ENCODE data around the gene LRRC71. TPM values are rescaled to one million over a fixed set of nuclear protein-coding genes. Genes with fewer than 3 reads are reported as not detected.
"Not testable (repeated sequence)": the region's sequence is repeated elsewhere in the genome, so short reads cannot be mapped to it uniquely, and the experiment has no call there.

Gene LRRC71
- total and polyA plus RNA-seq, 7 experiments from 2014 or later, result not detected

- ATAC-seq (no peak), DNase-seq (no peak)
- Mint-ChIP-seq H3K4me3 (peak overlapping the region in 2 of 10 donors; percentile 11 to 13), H3K9me3 (no peaks in the 10 kb centered on the region), H3K36me3 (peaks cover 0 to 3% (median 0%) of the 10 kb centered on the region in 5 donors), H3K4me1 (peaks cover 12 to 33% (median 25%) of the 10 kb centered on the region in 7 donors), H3K27ac (no peak overlapping the region), H3K27me3 (peaks cover 81 to 95% (median 86%) of the 10 kb centered on the region in 5 donors)
- H3K36me3 ChIP-seq (ENCODE audit: control insufficient read depth in 2 of 3, insufficient read depth in 3 of 3, low read length in 3 of 3), result no peaks in the 10 kb centered on the region
- H3K27ac ChIP-seq (ENCODE audit: low read depth, low read length), result no peak overlapping the region
- H3K4me1 ChIP-seq (ENCODE audit: control insufficient read depth in 2 of 2, insufficient read depth in 2 of 2, low read length in 2 of 2), result peaks cover 0 to 8% of the 10 kb centered on the region in 2 donors
- H3K9me3 ChIP-seq (ENCODE audit: control insufficient read depth in 2 of 3, low read length in 3 of 3), result no peaks in the 10 kb centered on the region
- CTCF ChIA-PET, result interaction anchor here (1.7 to 1.9 kb wide), 2 partner anchors 45 to 86 kb away, joined by 5 to 6 read pairs; no protein-coding TSS in a partner anchor
- POLR2A ChIA-PET, result interaction anchor here (0.8 kb wide), 1 partner anchor 35 kb away, joined by 3 read pairs; no protein-coding TSS in a partner anchor
- no peak overlapping the region for H3K4me3 ChIP-seq (ENCODE audit: low read length)
- intact Hi-C loops (cut with micrococcal nuclease), result loop anchor here (2.0 to 5.0 kb wide), 3 partner anchors 15 to 299 kb away; partner anchors contain the start of genes ISG20L2 (in 1 of the 2) and METTL25B (in 1 of the 2)
- H3K27me3 ChIP-seq (ENCODE audit: control insufficient read depth in 2 of 2, insufficient read depth in 2 of 2, low read length in 2 of 2), result peaks cover 21 to 41% of the 10 kb centered on the region in 2 donors
Measured at GRCh38 chr1:156925154-156926010, 5.0 kb downstream of the LRRC71 start.

GRCh38 chr1:156926175-156926574 lies 5.7 kb downstream of the LRRC71 start:
- H3K4me1 ChIP-seq (ENCODE audit: control insufficient read depth in 2 of 2, insufficient read depth in 2 of 2, low read length in 2 of 2), result peaks cover 0 to 8% of the 10 kb centered on the region in 2 donors
- peak overlapping the region in 2 of 10 donors; percentile 11 to 67 for H3K4me3 Mint-ChIP-seq
- ChIA-PET CTCF (interaction anchor here (1.7 kb wide), 1 partner anchor 87 kb away, joined by 6 read pairs; no protein-coding TSS in a partner anchor), POLR2A (interaction anchor here (0.8 kb wide), 1 partner anchor 36 kb away, joined by 3 read pairs; no protein-coding TSS in a partner anchor)
- H3K36me3 Mint-ChIP-seq, result peaks cover 0 to 3% (median 0%) of the 10 kb centered on the region in 5 donors
- H3K27me3 ChIP-seq (ENCODE audit: control insufficient read depth in 2 of 2, insufficient read depth in 2 of 2, low read length in 2 of 2), result peaks cover 21 to 37% of the 10 kb centered on the region in 2 donors
- H3K9me3 Mint-ChIP-seq, result no peaks in the 10 kb centered on the region
- H3K4me3 ChIP-seq (ENCODE audit: low read length), result no peak overlapping the region
- no peak for DNase-seq
- H3K27ac Mint-ChIP-seq, result no peak overlapping the region
- peaks cover 80 to 95% (median 85%) of the 10 kb centered on the region in 5 donors for H3K27me3 Mint-ChIP-seq
- H3K9me3 ChIP-seq (ENCODE audit: control insufficient read depth in 2 of 3, low read length in 3 of 3), result no peaks in the 10 kb centered on the region
- H3K36me3 ChIP-seq (ENCODE audit: control insufficient read depth in 2 of 3, insufficient read depth in 3 of 3, low read length in 3 of 3), result no peaks in the 10 kb centered on the region
- ATAC-seq, result peak; percentile 30
- peaks cover 13 to 29% (median 26%) of the 10 kb centered on the region in 7 donors for H3K4me1 Mint-ChIP-seq
- intact Hi-C loops (cut with micrococcal nuclease), result loop anchor here (2.0 to 5.0 kb wide), 3 partner anchors 15 to 299 kb away; partner anchors contain the start of genes ISG20L2 (in 1 of the 2) and METTL25B (in 1 of the 2)
- H3K27ac ChIP-seq (ENCODE audit: low read depth, low read length), result no peak overlapping the region

- intact Hi-C loops (cut with micrococcal nuclease), result loop anchor here (1.0 to 5.0 kb wide), 8 partner anchors 16 to 300 kb away; partner anchors contain the start of genes ISG20L2 (in 1 of the 2) and METTL25B (in 1 of the 2)
- H3K4me1 Mint-ChIP-seq, result peaks cover 18 to 34% (median 29%) of the 10 kb centered on the region in 7 donors
Measured at GRCh38 chr1:156926695-156927094, 6.3 kb downstream of the LRRC71 start.

GRCh38 chr1:156927215-156928042 lies 7.0 kb downstream of the LRRC71 start:
- H3K4me3 ChIP-seq (ENCODE audit: low read length), result no peak overlapping the region
- H3K27ac Mint-ChIP-seq, result peak overlapping the region in 2 of 9 donors; percentile 29 to 59

More at GRCh38 chr1:156926695-156927094, 6.3 kb downstream of the LRRC71 start:
- H3K36me3 Mint-ChIP-seq; H3K27ac Mint-ChIP-seq; H3K4me3 ChIP-seq (ENCODE audit: low read length); H3K9me3 ChIP-seq (ENCODE audit: control insufficient read depth in 2 of 3, low read length in 3 of 3); POLR2A ChIA-PET; H3K9me3 Mint-ChIP-seq; ATAC-seq; DNase-seq; H3K27ac ChIP-seq (ENCODE audit: low read depth, low read length); H3K4me1 ChIP-seq (ENCODE audit: control insufficient read depth in 2 of 2, insufficient read depth in 2 of 2, low read length in 2 of 2); H3K36me3 ChIP-seq (ENCODE audit: control insufficient read depth in 2 of 3, insufficient read depth in 3 of 3, low read length in 3 of 3): not testable (repeated sequence)
- peaks cover 79 to 93% (median 85%) of the 10 kb centered on the region in 5 donors for H3K27me3 Mint-ChIP-seq
- peaks cover 19 to 32% of the 10 kb centered on the region in 2 donors for H3K27me3 ChIP-seq (ENCODE audit: control insufficient read depth in 2 of 2, insufficient read depth in 2 of 2, low read length in 2 of 2)
- peak overlapping the region in 3 of 10 donors; percentile 19 to 67 (median 41) for H3K4me3 Mint-ChIP-seq
- CTCF ChIA-PET, result interaction anchor here (0.6 to 2.6 kb wide), 5 partner anchors 13 to 132 kb away, joined by 3 to 16 read pairs (median 5); partner anchors contain the start of gene SH2D2A

GRCh38 chr1:156928043-156928602 lies 7.7 kb downstream of the LRRC71 start:
- intact Hi-C loops (cut with micrococcal nuclease), result loop anchor here in 1 of 2 donors (5.0 kb wide), 1 partner anchor 201 kb away; the partner anchor contains the start of genes ISG20L2 and METTL25B
- Histone ChIP-seq H3K4me3 (ENCODE audit: low read length) (no peak overlapping the region), H3K4me1 (ENCODE audit: control insufficient read depth in 2 of 2, insufficient read depth in 2 of 2, low read length in 2 of 2) (peaks cover 0 to 8% of the 10 kb centered on the region in 2 donors), H3K27ac (ENCODE audit: low read depth, low read length) (no peak overlapping the region), H3K27me3 (ENCODE audit: control insufficient read depth in 2 of 2, insufficient read depth in 2 of 2, low read length in 2 of 2) (peaks cover 12 to 23% of the 10 kb centered on the region in 2 donors), H3K9me3 (ENCODE audit: control insufficient read depth in 2 of 3, low read length in 3 of 3) (no peaks in the 10 kb centered on the region), H3K36me3 (ENCODE audit: control insufficient read depth in 2 of 3, insufficient read depth in 3 of 3, low read length in 3 of 3) (no peaks in the 10 kb centered on the region)
- H3K36me3 Mint-ChIP-seq, result peaks cover 0 to 3% (median 0%) of the 10 kb centered on the region in 5 donors
- ATAC-seq, result no peak
- H3K27me3 Mint-ChIP-seq, result peaks cover 65 to 87% (median 74%) of the 10 kb centered on the region in 5 donors
- POLR2A ChIA-PET, result interaction anchor here (1.1 kb wide), 1 partner anchor 42 kb away, joined by 3 read pairs; no protein-coding TSS in a partner anchor
- H3K9me3 Mint-ChIP-seq, result peaks cover 0 to 1% (median 0%) of the 10 kb centered on the region in 11 donors
- peaks cover 17 to 33% (median 30%) of the 10 kb centered on the region in 7 donors for H3K4me1 Mint-ChIP-seq
- peak overlapping the region in 2 of 9 donors; percentile 6 to 29 for H3K27ac Mint-ChIP-seq
- DNase-seq, result no peak
- CTCF ChIA-PET, result interaction anchor here (0.6 to 2.6 kb wide), 10 partner anchors 36 to 617 kb away, joined by 3 to 16 read pairs (median 4); partner anchors contain the start of gene NTRK1
- peak overlapping the region; percentile 26 to 83 (median 62) for H3K4me3 Mint-ChIP-seq

More at GRCh38 chr1:156927215-156928042, 7.0 kb downstream of the LRRC71 start:
- peak; percentile 76 for ATAC-seq
- intact Hi-C loops (cut with micrococcal nuclease), result loop anchor here (1.0 to 5.0 kb wide), 8 partner anchors 17 to 301 kb away; partner anchors contain the start of genes ISG20L2 (in 1 of the 2) and METTL25B (in 1 of the 2)
- peaks cover 0 to 3% (median 0%) of the 10 kb centered on the region in 5 donors for H3K36me3 Mint-ChIP-seq
- peaks cover 72 to 91% (median 81%) of the 10 kb centered on the region in 5 donors for H3K27me3 Mint-ChIP-seq
- peaks cover 0 to 1% (median 0%) of the 10 kb centered on the region in 11 donors for H3K9me3 Mint-ChIP-seq
- Histone ChIP-seq H3K4me1 (ENCODE audit: control insufficient read depth in 2 of 2, insufficient read depth in 2 of 2, low read length in 2 of 2) (peaks cover 0 to 8% of the 10 kb centered on the region in 2 donors), H3K36me3 (ENCODE audit: control insufficient read depth in 2 of 3, insufficient read depth in 3 of 3, low read length in 3 of 3) (no peaks in the 10 kb centered on the region), H3K27ac (ENCODE audit: low read depth, low read length) (no peak overlapping the region), H3K9me3 (ENCODE audit: control insufficient read depth in 2 of 3, low read length in 3 of 3) (no peaks in the 10 kb centered on the region), H3K27me3 (ENCODE audit: control insufficient read depth in 2 of 2, insufficient read depth in 2 of 2, low read length in 2 of 2) (peaks cover 16 to 27% of the 10 kb centered on the region in 2 donors)
- peaks cover 18 to 35% (median 31%) of the 10 kb centered on the region in 7 donors for H3K4me1 Mint-ChIP-seq
- ChIA-PET POLR2A (interaction anchor here (1.1 kb wide), 1 partner anchor 43 kb away, joined by 3 read pairs; no protein-coding TSS in a partner anchor), CTCF (interaction anchor here (0.6 to 2.6 kb wide), 10 partner anchors 14 to 568 kb away, joined by 3 to 16 read pairs (median 4); partner anchors contain the start of genes NTRK1 and SH2D2A)
- DNase-seq, result peak; percentile 42 to 72 (median 59)
- peak overlapping the region; percentile 13 to 83 (median 65) for H3K4me3 Mint-ChIP-seq
